ENCODE data around the gene MAML3.

Gene MAML3

GRCh38 chr4:139889901-139890300, 264.1 kb downstream of the MAML3 start:
- WGBS (ENCODE audit: insufficient coverage) = 100% methylated on average over 6 of the region's 6 CpGs
- Histone ChIP-seq H3K36me3 (ENCODE audit: control insufficient read depth in 4 of 4, insufficient read depth in 4 of 4, low read length in 3 of 4) (peaks cover 3 to 23% (median 11%) of the 10 kb centered on the region in 4 experiments), H3K4me1 (ENCODE audit: control extremely low read depth in 1 of 4, control insufficient read depth in 4 of 4, insufficient read depth in 4 of 4, low read length in 3 of 4) (no peaks in the 10 kb centered on the region), H3K9me3 (ENCODE audit: control extremely low read depth in 1 of 5, control insufficient read depth in 4 of 5, insufficient read depth in 2 of 5, low read depth in 1 of 5, low read length in 4 of 5) (no peaks in the 10 kb centered on the region), H3K4me3 (ENCODE audit: control insufficient read depth in 1 of 7, extremely low read depth in 1 of 7, insufficient read depth in 4 of 7, low read depth in 2 of 7, low read length in 6 of 7) (no peak overlapping the region), H3K27me3 (replicated peaks in 2 of 5; ENCODE audit: control insufficient read depth in 4 of 5, insufficient read depth in 5 of 5, low read length in 4 of 5) (no peaks in the 10 kb centered on the region), H3K27ac (ENCODE audit: insufficient read depth in 1 of 2, low read depth in 1 of 2, low read length in 2 of 2, poor library complexity in 1 of 2, severe bottlenecking in 2 of 2) (no peak overlapping the region)
- ChIA-PET CTCF (interaction anchor here (1.3 kb wide), 1 partner anchor 38 kb away, joined by 3 read pairs; no protein-coding TSS in a partner anchor), POLR2A (no interaction called here)
- no peak for DNase-seq

- H3K27ac ChIP-seq (ENCODE audit: insufficient read depth in 1 of 2, low read depth in 1 of 2, low read length in 2 of 2, poor library complexity in 1 of 2, severe bottlenecking in 2 of 2) = no peak overlapping the region
- no peaks in the 10 kb centered on the region for H3K27me3 ChIP-seq (replicated peaks in 2 of 5; ENCODE audit: control insufficient read depth in 4 of 5, insufficient read depth in 5 of 5, low read length in 4 of 5)
- POLR2A ChIA-PET = no interaction called here
- 83% methylated on average over 8 of the region's 8 CpGs for WGBS (ENCODE audit: insufficient coverage)
- H3K9me3 ChIP-seq (ENCODE audit: control extremely low read depth in 1 of 5, control insufficient read depth in 4 of 5, insufficient read depth in 2 of 5, low read depth in 1 of 5, low read length in 4 of 5) = no peaks in the 10 kb centered on the region
- no peak for DNase-seq
- CTCF ChIA-PET = interaction anchor here (0.7 to 1.0 kb wide), 3 partner anchors 9 to 129 kb away, joined by 3 to 5 read pairs (median 3); no protein-coding TSS in a partner anchor
- H3K4me1 ChIP-seq (ENCODE audit: control extremely low read depth in 1 of 4, control insufficient read depth in 4 of 4, insufficient read depth in 4 of 4, low read length in 3 of 4) = no peaks in the 10 kb centered on the region
- peaks cover 3 to 23% (median 11%) of the 10 kb centered on the region in 4 experiments for H3K36me3 ChIP-seq (ENCODE audit: control insufficient read depth in 4 of 4, insufficient read depth in 4 of 4, low read length in 3 of 4)
- no peak overlapping the region for H3K4me3 ChIP-seq (ENCODE audit: control insufficient read depth in 1 of 7, extremely low read depth in 1 of 7, insufficient read depth in 4 of 7, low read depth in 2 of 7, low read length in 6 of 7)
Measured at GRCh38 chr4:139889264-139889663, 264.7 kb downstream of the MAML3 start.

GRCh38 chr4:139887962-139888735, 265.8 kb downstream of the MAML3 start:
- no peaks in the 10 kb centered on the region for H3K27me3 ChIP-seq (replicated peaks in 2 of 5; ENCODE audit: control insufficient read depth in 4 of 5, insufficient read depth in 5 of 5, low read length in 4 of 5)
- DNase-seq = no peak
- 100% methylated on average over 4 of the region's 6 CpGs for WGBS (ENCODE audit: insufficient coverage)
- POLR2A ChIA-PET = no interaction called here
- H3K4me1 ChIP-seq (ENCODE audit: control extremely low read depth in 1 of 4, control insufficient read depth in 4 of 4, insufficient read depth in 4 of 4, low read length in 3 of 4) = no peaks in the 10 kb centered on the region
- H3K36me3 ChIP-seq (ENCODE audit: control insufficient read depth in 4 of 4, insufficient read depth in 4 of 4, low read length in 3 of 4) = peaks cover 3 to 23% (median 11%) of the 10 kb centered on the region in 4 experiments
- no peak overlapping the region for H3K27ac ChIP-seq (ENCODE audit: insufficient read depth in 1 of 2, low read depth in 1 of 2, low read length in 2 of 2, poor library complexity in 1 of 2, severe bottlenecking in 2 of 2)
- peaks cover 0 to 4% (median 0%) of the 10 kb centered on the region in 5 experiments for H3K9me3 ChIP-seq (ENCODE audit: control extremely low read depth in 1 of 5, control insufficient read depth in 4 of 5, insufficient read depth in 2 of 5, low read depth in 1 of 5, low read length in 4 of 5)
- CTCF ChIA-PET = interaction anchor here (0.7 to 2.3 kb wide), 6 partner anchors 10 to 127 kb away, joined by 3 to 6 read pairs (median 4); no protein-coding TSS in a partner anchor
- H3K4me3 ChIP-seq (ENCODE audit: control insufficient read depth in 1 of 7, extremely low read depth in 1 of 7, insufficient read depth in 4 of 7, low read depth in 2 of 7, low read length in 6 of 7) = no peak overlapping the region

- Histone ChIP-seq H3K27me3 (replicated peaks in 2 of 5; ENCODE audit: control insufficient read depth in 4 of 5, insufficient read depth in 5 of 5, low read length in 4 of 5) (no peaks in the 10 kb centered on the region), H3K27ac (ENCODE audit: insufficient read depth in 1 of 2, low read depth in 1 of 2, low read length in 2 of 2, poor library complexity in 1 of 2, severe bottlenecking in 2 of 2) (no peak overlapping the region), H3K9me3 (ENCODE audit: control extremely low read depth in 1 of 5, control insufficient read depth in 4 of 5, insufficient read depth in 2 of 5, low read depth in 1 of 5, low read length in 4 of 5) (peaks cover 0 to 5% (median 0%) of the 10 kb centered on the region in 5 experiments), H3K4me3 (ENCODE audit: control insufficient read depth in 1 of 7, extremely low read depth in 1 of 7, insufficient read depth in 4 of 7, low read depth in 2 of 7, low read length in 6 of 7) (no peak overlapping the region), H3K36me3 (ENCODE audit: control insufficient read depth in 4 of 4, insufficient read depth in 4 of 4, low read length in 3 of 4) (peaks cover 3 to 23% (median 11%) of the 10 kb centered on the region in 4 experiments), H3K4me1 (ENCODE audit: control extremely low read depth in 1 of 4, control insufficient read depth in 4 of 4, insufficient read depth in 4 of 4, low read length in 3 of 4) (no peaks in the 10 kb centered on the region)
- ChIA-PET CTCF (interaction anchor here (1.0 to 2.3 kb wide), 3 partner anchors 10 to 14 kb away, joined by 3 to 6 read pairs (median 4); no protein-coding TSS in a partner anchor), POLR2A (no interaction called here)
- no peak for DNase-seq
- 100% methylated on average over 2 of the region's 4 CpGs for WGBS (ENCODE audit: insufficient coverage)
Measured at GRCh38 chr4:139887376-139887802, 266.6 kb downstream of the MAML3 start.

- Histone ChIP-seq H3K4me3 (ENCODE audit: control insufficient read depth in 1 of 7, extremely low read depth in 1 of 7, insufficient read depth in 4 of 7, low read depth in 2 of 7, low read length in 6 of 7) (no peak overlapping the region), H3K27ac (ENCODE audit: insufficient read depth in 1 of 2, low read depth in 1 of 2, low read length in 2 of 2, poor library complexity in 1 of 2, severe bottlenecking in 2 of 2) (no peak overlapping the region), H3K4me1 (ENCODE audit: control extremely low read depth in 1 of 4, control insufficient read depth in 4 of 4, insufficient read depth in 4 of 4, low read length in 3 of 4) (no peaks in the 10 kb centered on the region), H3K27me3 (replicated peaks in 2 of 5; ENCODE audit: control insufficient read depth in 4 of 5, insufficient read depth in 5 of 5, low read length in 4 of 5) (no peaks in the 10 kb centered on the region), H3K9me3 (ENCODE audit: control extremely low read depth in 1 of 5, control insufficient read depth in 4 of 5, insufficient read depth in 2 of 5, low read depth in 1 of 5, low read length in 4 of 5) (peaks cover 0 to 5% (median 0%) of the 10 kb centered on the region in 5 experiments), H3K36me3 (ENCODE audit: control insufficient read depth in 4 of 4, insufficient read depth in 4 of 4, low read length in 3 of 4) (peaks cover 3 to 23% (median 11%) of the 10 kb centered on the region in 4 experiments)
- no peak for DNase-seq
- ChIA-PET POLR2A (no interaction called here), CTCF (interaction anchor here (1.1 to 2.3 kb wide), 2 partner anchors 9 to 14 kb away, joined by 4 to 6 read pairs; no protein-coding TSS in a partner anchor)
- WGBS (ENCODE audit: insufficient coverage) = no CpG with 5 or more reads among the region's 8 CpGs
Measured at GRCh38 chr4:139886798-139887197, 267.2 kb downstream of the MAML3 start.

- DNase-seq = no peak
- CTCF ChIA-PET = no interaction called here
- Histone ChIP-seq H3K27me3 (replicated peaks in 2 of 5; ENCODE audit: control insufficient read depth in 4 of 5, insufficient read depth in 5 of 5, low read length in 4 of 5) (no peaks in the 10 kb centered on the region), H3K4me3 (ENCODE audit: control insufficient read depth in 1 of 7, extremely low read depth in 1 of 7, insufficient read depth in 4 of 7, low read depth in 2 of 7, low read length in 6 of 7) (no peak overlapping the region), H3K9me3 (ENCODE audit: control extremely low read depth in 1 of 5, control insufficient read depth in 4 of 5, insufficient read depth in 2 of 5, low read depth in 1 of 5, low read length in 4 of 5) (peaks cover 0 to 5% (median 0%) of the 10 kb centered on the region in 5 experiments), H3K27ac (ENCODE audit: insufficient read depth in 1 of 2, low read depth in 1 of 2, low read length in 2 of 2, poor library complexity in 1 of 2, severe bottlenecking in 2 of 2) (no peak overlapping the region), H3K4me1 (ENCODE audit: control extremely low read depth in 1 of 4, control insufficient read depth in 4 of 4, insufficient read depth in 4 of 4, low read length in 3 of 4) (no peaks in the 10 kb centered on the region), H3K36me3 (ENCODE audit: control insufficient read depth in 4 of 4, insufficient read depth in 4 of 4, low read length in 3 of 4) (peaks cover 0 to 12% (median 3%) of the 10 kb centered on the region in 4 experiments)
- WGBS (ENCODE audit: insufficient coverage) = 90% methylated on average over 2 of the region's 3 CpGs
- POLR2A ChIA-PET = interaction anchor here (0.6 kb wide), 1 partner anchor 78 kb away, joined by 3 read pairs; no protein-coding TSS in a partner anchor
Measured at GRCh38 chr4:139884438-139884837, 269.5 kb downstream of the MAML3 start.

GRCh38 chr4:139880841-139881240, 273.1 kb downstream of the MAML3 start:
- no peaks in the 10 kb centered on the region for H3K4me1 ChIP-seq (ENCODE audit: control extremely low read depth in 1 of 4, control insufficient read depth in 4 of 4, insufficient read depth in 4 of 4, low read length in 3 of 4)

More at GRCh38 chr4:139880841-139881240, 273.1 kb downstream of the MAML3 start:
- WGBS (ENCODE audit: insufficient coverage) = 92% methylated on average over 2 of the region's 5 CpGs
- Histone ChIP-seq H3K27ac (ENCODE audit: insufficient read depth in 1 of 2, low read depth in 1 of 2, low read length in 2 of 2, poor library complexity in 1 of 2, severe bottlenecking in 2 of 2) (no peak overlapping the region), H3K4me3 (ENCODE audit: control insufficient read depth in 1 of 7, extremely low read depth in 1 of 7, insufficient read depth in 4 of 7, low read depth in 2 of 7, low read length in 6 of 7) (no peak overlapping the region), H3K9me3 (ENCODE audit: control extremely low read depth in 1 of 5, control insufficient read depth in 4 of 5, insufficient read depth in 2 of 5, low read depth in 1 of 5, low read length in 4 of 5) (peaks cover 0 to 5% (median 0%) of the 10 kb centered on the region in 5 experiments), H3K36me3 (ENCODE audit: control insufficient read depth in 4 of 4, insufficient read depth in 4 of 4, low read length in 3 of 4) (peaks cover 0 to 3% (median 0%) of the 10 kb centered on the region in 4 experiments), H3K27me3 (replicated peaks in 2 of 5; ENCODE audit: control insufficient read depth in 4 of 5, insufficient read depth in 5 of 5, low read length in 4 of 5) (no peaks in the 10 kb centered on the region)
- DNase-seq = no peak
- ChIA-PET CTCF (interaction anchor here (1.1 to 1.7 kb wide), 2 partner anchors 9 to 18 kb away, joined by 3 to 4 read pairs; no protein-coding TSS in a partner anchor), POLR2A (no interaction called here)
